Measurements from ENCODE around the gene ZNF446. TPM values are rescaled to one million over a fixed set of nuclear protein-coding genes. Genes with fewer than 3 reads are reported as not detected.
A peak's percentile ranks its signal among the peaks of the same experiment; 100 is the strongest.

The ZNF446 gene
- total and polyA plus RNA-seq, 10 donors: 7.1 to 18.8 (median 11.7) TPM

- no peak overlapping the region for H3K4me3 ChIP-seq
- no peak overlapping the region for H3K27ac ChIP-seq
- TF ChIP-seq POLR2AphosphoS5 (IDR thresholded peaks at IDR 0.05) (peak in 1 of 3 donors; percentile 6), POLR2A (IDR thresholded peaks at IDR 0.05) (no peak)
- peaks cover 0 to 31% (median 16%) of the 10 kb centered on the region in 8 donors for H3K9me3 ChIP-seq
- DNase-seq: no peak
- intact Hi-C loops (cut with DNase I; ENCODE audit: low total_unique reads): no loop called here
- H3K27me3 ChIP-seq (replicated peaks in 1 of 7): no peaks in the 10 kb centered on the region
- WGBS, 5 donors: 78 to 85% (median 83%) methylated on average over 8 of the region's 8 CpGs
- peaks cover 9 to 23% (median 19%) of the 10 kb centered on the region in 6 donors for H3K4me1 ChIP-seq
- peaks cover 0 to 11% (median 0%) of the 10 kb centered on the region in 6 donors for H3K36me3 ChIP-seq
Observed at GRCh38 chr19:58510084-58510862, 34.1 kb downstream of the ZNF446 start.

- Histone ChIP-seq H3K36me3 (peaks cover 0 to 24% (median 9%) of the 10 kb centered on the region in 6 donors), H3K27me3 (replicated peaks in 1 of 7) (no peaks in the 10 kb centered on the region), H3K9me3 (peaks cover 0 to 23% (median 15%) of the 10 kb centered on the region in 8 donors), H3K27ac (no peak within 1 kb of the TSS), H3K4me3 (no peak within 1 kb of the TSS), H3K4me1 (peaks cover 9 to 36% (median 29%) of the 10 kb centered on the region in 6 donors)
- intact Hi-C loops (cut with DNase I; ENCODE audit: low total_unique reads): no loop called here
- no peak for DNase-seq
- TF ChIP-seq POLR2A (IDR thresholded peaks at IDR 0.05): no peak
- TF ChIP-seq POLR2AphosphoS5 (IDR thresholded peaks at IDR 0.05): peak in 2 of 3 donors; percentile 20 to 65
- 85 to 92% (median 91%) methylated on average over 14 to 25 of the region's 25 CpGs for WGBS, 5 donors
Observed at GRCh38 chr19:58511353-58512208, 35.4 kb downstream of the ZNF446 start, which contains the start of gene SLC27A5. Gene SLC27A5 (minus strand): TSS chr19:58511992. CDS start chr19:58511955, 37 bp downstream.

GRCh38 chr19:58513213-58513693 is 37.1 kb downstream of the ZNF446 start:
- H3K4me3 ChIP-seq: peak overlapping the region in 1 of 8 donors; percentile 74
- H3K27ac ChIP-seq: peak overlapping the region in 6 of 8 donors; percentile 55 to 77 (median 68)
- H3K9me3 ChIP-seq: peaks cover 0 to 6% (median 0%) of the 10 kb centered on the region in 8 donors
- peaks cover 16 to 53% (median 45%) of the 10 kb centered on the region in 6 donors for H3K4me1 ChIP-seq
- H3K27me3 ChIP-seq (replicated peaks in 1 of 7): no peaks in the 10 kb centered on the region
- TF ChIP-seq POLR2AphosphoS5 (IDR thresholded peaks at IDR 0.05) (no peak), CTCF (IDR thresholded peaks at IDR 0.05 in 8 of 11, conservative IDR thresholded peaks at IDR 0.05 in 3 of 11) (no peak), POLR2A (IDR thresholded peaks at IDR 0.05) (no peak)
- 77 to 91% (median 85%) methylated on average over 6 to 10 of the region's 10 CpGs for WGBS, 5 donors
- peaks cover 3 to 34% (median 17%) of the 10 kb centered on the region in 6 donors for H3K36me3 ChIP-seq
- intact Hi-C loops (cut with DNase I; ENCODE audit: low total_unique reads): no loop called here
- DNase-seq: no peak

- intact Hi-C loops (cut with DNase I; ENCODE audit: low total_unique reads): no loop called here
- WGBS, 5 donors: 10 to 20% (median 12%) methylated on average over 53 to 66 of the region's 66 CpGs
- H3K4me3 ChIP-seq: peak overlapping the region; percentile 21 to 74 (median 40)
- H3K27ac ChIP-seq: peak overlapping the region in 7 of 8 donors; percentile 55 to 77 (median 64)
- H3K9me3 ChIP-seq: peaks cover 0 to under 1% (median 0%) of the 10 kb centered on the region in 8 donors
- H3K4me1 ChIP-seq: peaks cover 22 to 59% (median 52%) of the 10 kb centered on the region in 6 donors
- no peaks in the 10 kb centered on the region for H3K27me3 ChIP-seq (replicated peaks in 1 of 7)
- TF ChIP-seq CTCF (IDR thresholded peaks at IDR 0.05 in 8 of 11, conservative IDR thresholded peaks at IDR 0.05 in 3 of 11): peak; percentile 80 to 98 (median 97)
- peak; percentile 85 to 90 (median 89) for TF ChIP-seq POLR2AphosphoS5 (IDR thresholded peaks at IDR 0.05)
- TF ChIP-seq POLR2A (IDR thresholded peaks at IDR 0.05): no peak
- H3K36me3 ChIP-seq: peaks cover 3 to 34% (median 17%) of the 10 kb centered on the region in 6 donors
- DNase-seq: peak; percentile 97
Observed at GRCh38 chr19:58513694-58514563, 37.8 kb downstream of the ZNF446 start.
